Measurements from ENCODE around the gene BRD3.

The BRD3 gene

DNA sequence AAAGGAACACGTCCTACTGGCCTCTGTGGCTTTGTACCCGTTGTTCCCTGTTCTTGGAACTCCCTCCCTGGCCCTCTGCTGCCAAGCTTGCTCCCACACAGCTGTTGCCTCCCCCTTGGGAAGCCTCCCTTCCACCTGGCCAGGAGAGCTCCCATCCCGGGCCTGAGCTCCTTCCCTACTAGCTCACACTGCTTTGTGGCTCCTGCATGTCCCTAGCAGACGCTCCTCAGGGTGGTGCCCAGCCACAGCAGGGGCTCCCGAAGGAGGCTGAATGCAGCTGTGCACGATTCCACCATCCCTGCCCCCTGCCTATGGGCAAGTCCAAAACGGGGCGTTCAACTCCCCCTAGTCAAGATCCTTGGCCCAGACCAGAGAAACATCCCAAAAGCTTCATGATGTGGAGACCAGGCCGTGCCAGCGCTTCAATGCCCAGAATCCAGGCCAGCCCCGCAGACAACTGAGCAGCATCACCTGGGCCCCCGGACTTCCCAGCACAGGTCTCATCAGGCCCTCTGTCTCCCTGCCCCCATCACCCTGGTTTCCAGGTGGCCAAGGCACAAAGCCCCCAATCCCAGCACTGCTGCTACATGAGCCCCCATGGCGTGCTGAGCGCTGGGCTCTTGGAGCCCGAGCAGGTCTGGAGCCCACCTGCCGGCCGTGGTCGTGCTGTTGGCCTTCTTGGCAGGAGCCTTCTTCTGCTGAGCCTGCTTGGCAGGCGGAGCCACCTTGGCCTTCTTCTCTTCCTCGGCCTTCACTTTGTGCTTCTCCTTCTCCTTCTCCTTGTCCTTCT is 28.2 kb downstream of the BRD3 start:
- TF ChIP-seq, protein P1, sequence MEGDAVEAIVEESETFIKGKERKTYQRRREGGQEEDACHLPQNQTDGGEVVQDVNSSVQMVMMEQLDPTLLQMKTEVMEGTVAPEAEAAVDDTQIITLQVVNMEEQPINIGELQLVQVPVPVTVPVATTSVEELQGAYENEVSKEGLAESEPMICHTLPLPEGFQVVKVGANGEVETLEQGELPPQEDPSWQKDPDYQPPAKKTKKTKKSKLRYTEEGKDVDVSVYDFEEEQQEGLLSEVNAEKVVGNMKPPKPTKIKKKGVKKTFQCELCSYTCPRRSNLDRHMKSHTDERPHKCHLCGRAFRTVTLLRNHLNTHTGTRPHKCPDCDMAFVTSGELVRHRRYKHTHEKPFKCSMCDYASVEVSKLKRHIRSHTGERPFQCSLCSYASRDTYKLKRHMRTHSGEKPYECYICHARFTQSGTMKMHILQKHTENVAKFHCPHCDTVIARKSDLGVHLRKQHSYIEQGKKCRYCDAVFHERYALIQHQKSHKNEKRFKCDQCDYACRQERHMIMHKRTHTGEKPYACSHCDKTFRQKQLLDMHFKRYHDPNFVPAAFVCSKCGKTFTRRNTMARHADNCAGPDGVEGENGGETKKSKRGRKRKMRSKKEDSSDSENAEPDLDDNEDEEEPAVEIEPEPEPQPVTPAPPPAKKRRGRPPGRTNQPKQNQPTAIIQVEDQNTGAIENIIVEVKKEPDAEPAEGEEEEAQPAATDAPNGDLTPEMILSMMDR (conservative IDR thresholded peaks at IDR 0.05) = no peak
- H3K27ac ChIP-seq = no peak overlapping the region

DNA sequence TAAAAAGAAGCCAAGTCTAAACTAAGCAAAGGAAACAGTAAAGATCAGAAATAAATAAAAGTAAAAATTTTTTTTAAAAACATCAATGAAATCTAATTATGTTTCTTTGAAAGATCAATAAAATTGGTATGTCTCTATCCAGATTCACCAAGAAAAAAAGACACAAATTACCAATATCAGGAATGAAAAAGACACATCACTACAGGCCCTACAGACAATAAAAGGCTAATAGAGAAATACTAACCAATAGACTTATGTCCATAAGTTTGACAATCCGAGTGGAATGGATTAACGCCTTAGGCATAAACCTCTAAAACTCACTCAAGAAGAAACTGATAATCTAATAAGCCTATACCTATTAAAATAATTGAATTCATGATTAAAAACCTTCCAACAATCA is 30.2 kb downstream of the BRD3 start:
- TF ChIP-seq, protein P1 (conservative IDR thresholded peaks at IDR 0.05) = no peak
- H3K27ac ChIP-seq = no peak overlapping the region

DNA sequence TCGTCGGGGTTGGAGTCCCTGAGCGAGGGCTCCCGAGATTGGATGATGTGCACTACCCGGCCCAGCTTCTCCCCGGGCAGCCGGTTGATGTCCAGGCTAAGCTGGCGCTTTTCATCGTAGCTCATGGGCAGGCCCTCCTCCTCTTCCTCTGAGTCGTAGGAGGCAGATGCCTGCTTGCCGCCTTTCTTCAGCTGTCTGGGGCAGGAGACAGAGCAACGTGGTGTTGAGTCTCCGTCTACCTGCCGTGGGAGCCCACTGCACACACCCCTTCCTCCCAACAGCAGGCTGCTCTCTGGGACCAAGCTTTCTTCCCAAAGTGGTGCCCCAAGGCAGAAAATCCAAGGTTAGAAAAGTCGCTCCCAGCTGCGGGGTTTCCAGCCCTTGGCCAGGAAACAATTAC is 31.7 kb downstream of the BRD3 start:
- TF ChIP-seq, protein P1 (conservative IDR thresholded peaks at IDR 0.05) = no peak
- H3K27ac ChIP-seq = no peak overlapping the region

DNA sequence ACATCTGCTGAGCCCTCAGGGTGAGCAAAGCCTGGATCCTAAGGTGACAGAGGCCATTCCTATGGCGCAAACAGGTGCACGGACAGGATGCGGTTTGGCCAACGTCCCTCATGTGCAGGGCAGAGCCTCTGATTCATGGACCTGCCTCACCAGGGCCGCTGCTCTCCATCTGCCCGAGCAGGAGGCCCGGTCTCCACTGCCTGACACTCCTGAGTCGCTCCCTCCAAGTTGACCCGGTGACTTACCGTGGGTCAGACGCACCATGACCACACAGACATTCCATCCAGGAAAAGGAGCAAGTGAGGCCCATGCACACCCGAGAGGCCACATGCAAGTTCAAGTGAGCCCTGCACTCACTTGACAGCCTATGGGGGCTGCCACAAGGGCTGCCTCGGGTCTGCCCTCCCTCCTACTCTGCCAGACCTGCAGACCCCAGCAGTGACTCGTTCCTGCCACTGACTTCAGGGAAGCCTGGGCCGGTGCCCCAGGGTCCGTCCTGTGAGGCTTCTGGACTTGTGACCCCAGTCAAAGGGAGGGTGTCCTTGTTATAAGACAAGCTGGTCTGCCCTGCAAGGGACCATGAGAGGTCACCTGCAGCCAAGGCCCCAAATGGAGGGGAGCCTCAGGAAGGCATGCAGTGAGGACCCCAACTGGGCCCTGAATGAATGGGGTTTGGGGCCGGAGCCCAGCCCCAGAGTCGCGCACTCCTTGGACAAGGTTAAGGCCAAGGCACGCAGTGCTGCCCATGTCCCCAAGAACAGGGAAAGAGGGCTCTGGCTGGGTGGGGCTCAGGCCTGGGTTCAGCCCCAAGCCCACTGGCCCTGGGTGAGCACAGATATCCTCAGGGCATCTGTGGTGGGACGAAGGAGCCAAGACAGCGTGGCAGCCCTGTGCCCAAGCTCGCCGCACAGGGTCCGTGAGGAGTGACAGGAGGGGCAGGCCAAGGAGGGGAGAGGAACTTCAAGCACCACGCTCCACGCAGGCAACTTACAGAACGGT is 32.5 kb downstream of the BRD3 start:
- TF ChIP-seq, protein P1 (conservative IDR thresholded peaks at IDR 0.05) = no peak
- H3K27ac ChIP-seq = no peak overlapping the region

DNA sequence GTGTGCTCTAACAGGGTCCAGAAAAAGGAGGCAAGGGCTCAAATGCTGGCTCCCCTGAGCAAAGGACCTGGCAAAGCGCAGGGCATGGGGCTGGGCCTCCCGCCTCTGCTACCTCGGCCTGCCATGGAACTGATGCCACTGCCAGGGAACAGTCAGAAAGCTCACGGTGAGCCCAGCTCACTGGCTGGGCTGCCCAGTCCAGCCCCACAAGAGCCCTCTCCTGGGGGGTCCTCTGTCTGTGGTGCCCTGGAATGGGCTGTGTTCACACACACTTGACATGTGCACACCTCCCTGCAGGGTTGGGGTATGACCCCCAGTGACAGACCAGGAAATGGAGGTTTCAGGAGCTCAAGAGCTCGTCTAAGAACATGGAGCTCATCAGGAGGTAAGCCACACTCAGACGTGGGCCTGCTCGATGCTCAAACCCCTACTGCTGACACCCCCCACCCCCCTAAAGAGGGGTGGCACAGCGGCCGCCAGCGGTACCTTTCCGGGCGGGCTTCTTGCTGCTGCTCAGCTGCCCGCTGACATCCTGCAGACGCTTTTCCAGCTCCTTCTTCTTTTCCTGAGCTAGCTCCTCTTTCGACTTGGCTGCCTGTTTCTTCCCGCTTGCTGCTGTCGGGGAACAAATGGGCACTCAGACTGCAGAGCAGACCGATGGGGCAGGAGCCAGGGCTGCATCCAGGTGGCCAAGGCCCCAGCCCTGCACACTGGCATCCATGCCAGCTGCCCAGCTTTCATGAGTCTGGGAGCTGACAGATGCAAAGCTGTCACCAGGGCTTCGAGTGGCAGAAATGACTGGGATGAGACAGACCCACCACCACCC is 33.4 kb downstream of the BRD3 start:
- H3K27ac ChIP-seq = no peak overlapping the region
- TF ChIP-seq, protein P1 (conservative IDR thresholded peaks at IDR 0.05) = no peak

DNA sequence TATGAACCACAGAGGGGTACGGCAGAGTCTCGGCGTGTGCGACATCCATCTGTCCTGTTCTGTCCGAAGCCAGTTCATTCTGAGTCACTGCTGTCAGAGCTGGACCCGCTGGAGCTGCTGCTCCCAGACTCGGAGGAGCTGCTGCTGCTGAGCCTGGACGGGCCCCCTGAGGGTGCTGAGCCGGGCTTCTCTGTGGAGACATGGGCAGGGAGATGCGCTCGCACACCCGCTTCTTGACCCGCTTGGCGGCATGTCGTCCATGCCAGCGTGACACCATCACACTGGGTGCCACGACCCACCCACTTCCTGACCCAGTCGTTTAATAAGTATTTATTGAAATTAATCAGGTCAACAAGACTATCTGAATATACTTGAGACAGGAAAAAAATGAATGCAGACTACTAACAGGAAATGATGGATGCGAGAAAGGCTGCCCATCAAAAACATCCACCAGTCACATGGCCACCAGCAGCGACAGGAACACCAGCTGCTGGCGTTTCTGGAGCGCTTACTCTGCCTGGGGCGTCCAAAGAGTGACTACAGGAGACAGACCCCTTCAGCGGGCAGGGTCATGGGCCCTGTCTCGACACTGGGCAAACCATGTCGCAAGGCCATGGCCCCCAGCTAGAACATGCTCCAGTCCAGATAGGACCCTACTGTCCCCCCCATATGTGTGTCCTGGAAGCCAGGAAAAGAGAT is 34.2 kb downstream of the BRD3 start:
- TF ChIP-seq, protein P1 (conservative IDR thresholded peaks at IDR 0.05) = no peak
- H3K27ac ChIP-seq = no peak overlapping the region

All from VCaP (cell line).